GM21447 (cell line): Measurements from ENCODE around the gene EDNRB.
"Not testable (repeated sequence)": the region's sequence is repeated elsewhere in the genome, so short reads cannot be mapped to it uniquely, and the experiment has no call there.

Experiments
- ATAC-seq: cut with Tn5 transposase; IDR thresholded peaks from one replicate; pipeline ENCODE4 v1.9.1; 2021; ENCODE audit not compliant: unreplicated experiment

EDNRB gene

DNA sequence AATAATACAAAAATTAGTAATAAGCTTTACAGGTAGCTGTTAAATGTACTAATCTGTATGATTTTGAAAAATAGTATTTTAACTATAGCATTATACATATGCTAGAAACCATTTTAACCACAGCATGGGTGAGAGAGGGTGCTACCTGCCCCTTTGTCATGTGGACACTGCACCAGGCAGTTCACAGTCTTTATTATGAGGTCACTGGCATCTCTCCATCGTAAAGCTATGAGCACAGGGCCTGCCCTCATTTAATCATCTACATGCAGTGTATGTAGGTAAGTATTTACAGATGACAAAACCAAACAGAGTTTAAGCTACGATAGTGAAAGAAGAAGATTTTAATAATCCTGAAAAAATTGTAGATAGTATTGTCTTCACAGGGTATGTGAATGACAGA is 21.7 kb downstream of the EDNRB start:
- ATAC-seq, result no peak

DNA sequence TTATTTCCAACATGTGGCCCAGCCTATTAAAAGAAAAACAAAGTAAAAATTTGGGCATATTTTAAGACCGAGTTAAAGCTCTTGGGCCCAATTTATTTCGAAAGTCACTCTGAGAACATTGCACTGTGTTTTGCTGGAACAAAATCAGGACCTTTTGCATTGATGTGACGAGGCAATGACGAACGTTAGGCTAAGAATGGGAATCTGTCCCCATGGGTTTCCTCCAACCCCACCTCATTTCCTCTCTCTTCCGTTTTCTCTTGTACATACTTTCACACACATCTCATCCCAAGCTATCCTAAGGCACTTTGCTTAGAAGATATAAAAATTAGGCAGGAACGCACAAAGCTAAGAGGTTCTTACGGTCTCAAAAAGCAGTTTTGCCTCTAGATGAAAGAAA is 22.1 kb downstream of the EDNRB start:
- ATAC-seq, result no peak

DNA sequence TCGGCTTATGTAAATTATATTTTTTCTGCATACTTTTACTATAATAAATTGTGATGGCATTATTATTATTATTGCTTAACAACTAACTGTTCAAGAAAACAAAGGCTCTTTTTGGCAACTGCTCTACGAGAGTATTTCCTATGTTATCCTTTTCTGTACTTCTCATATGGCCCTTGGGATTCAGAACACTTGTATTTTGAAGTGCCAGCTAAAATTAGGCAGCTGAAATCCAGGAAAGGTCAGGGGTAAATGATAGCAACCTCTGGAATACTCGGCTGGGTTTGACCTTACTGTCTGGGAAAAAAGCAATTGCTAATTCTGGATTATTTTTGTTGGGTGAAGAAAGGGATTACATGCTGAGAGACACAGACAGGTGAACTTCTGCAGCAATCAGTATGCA is 23.9 kb downstream of the EDNRB start:
- no peak for ATAC-seq

DNA sequence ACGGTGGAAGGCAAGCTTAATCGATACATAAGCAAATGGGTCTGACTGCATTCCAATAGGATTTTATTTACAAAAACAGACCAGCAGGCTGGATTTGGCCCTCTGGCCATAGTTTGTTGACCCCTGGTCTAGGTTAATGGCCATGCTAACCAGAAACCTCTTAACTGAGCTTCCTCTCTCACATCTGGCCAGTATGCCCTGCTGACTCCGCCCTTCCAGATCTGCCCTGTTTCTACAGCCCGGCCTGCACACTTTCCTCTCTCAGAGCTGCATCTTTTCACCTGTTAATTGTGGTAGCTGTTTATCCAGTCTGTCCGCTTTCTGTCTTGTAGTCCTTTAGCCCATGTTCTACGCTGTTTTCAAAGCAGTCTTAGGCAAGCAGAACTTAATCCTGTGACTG is 25.6 kb downstream of the EDNRB start:
- ATAC-seq, result no peak

DNA sequence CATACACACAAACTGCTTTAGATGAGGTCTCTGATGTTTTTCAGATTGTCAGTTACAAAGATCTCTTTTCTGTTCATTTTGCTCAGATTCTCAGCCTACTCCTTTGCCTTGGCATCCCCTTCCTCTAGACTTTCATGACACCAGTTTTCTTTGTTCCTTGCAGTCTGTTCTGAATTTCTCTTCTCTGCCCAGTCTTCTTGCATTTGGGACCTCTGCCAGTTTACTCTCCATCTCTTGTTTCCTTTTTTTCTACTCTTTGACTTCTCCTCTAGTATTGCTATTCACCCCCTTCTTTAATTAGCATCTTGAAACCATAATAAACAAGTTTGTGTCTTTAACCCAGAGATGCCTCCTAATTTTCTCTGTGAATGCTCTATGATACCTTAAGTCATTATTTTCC is 26.1 kb downstream of the EDNRB start:
- no peak for ATAC-seq

DNA sequence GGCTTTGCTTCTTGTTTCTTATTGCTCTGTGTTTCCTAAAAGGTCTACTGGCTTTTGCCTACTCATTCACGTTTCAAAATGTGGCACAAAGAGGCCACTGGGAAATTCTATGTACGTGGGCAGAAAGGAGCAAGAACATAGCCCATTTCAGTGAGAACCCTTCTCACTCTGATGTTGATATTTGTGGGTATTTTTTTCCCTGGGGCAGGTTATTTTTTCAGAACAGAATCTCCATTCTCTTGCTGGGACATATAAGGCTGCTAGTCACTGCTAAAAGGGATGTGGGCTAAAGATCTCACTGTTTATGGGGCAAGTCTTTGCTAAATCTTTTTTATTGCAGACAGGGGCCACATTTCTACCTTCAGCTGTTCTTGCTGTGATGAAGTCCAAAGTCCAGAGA is 27.1 kb downstream of the EDNRB start:
- no peak for ATAC-seq

DNA sequence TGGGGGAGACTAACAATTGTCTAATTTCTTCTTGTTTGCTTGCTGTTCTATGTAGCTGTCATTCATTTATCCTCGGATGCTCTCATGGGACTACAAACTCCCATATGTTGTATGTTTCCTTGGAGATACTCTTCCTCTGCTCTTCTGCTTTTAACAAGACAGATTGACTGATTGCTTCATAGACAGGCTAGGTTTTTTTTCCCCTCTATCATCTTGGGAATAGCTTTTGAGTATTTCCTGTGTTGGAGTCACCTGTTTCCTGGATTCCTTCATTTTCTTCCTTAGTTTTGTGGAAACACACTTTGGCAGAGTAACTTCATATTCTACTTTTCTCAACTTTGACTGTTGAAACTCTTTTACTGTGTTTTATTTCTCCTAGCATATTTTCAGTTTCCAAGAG is 27.6 kb downstream of the EDNRB start:
- ATAC-seq, result no peak

DNA sequence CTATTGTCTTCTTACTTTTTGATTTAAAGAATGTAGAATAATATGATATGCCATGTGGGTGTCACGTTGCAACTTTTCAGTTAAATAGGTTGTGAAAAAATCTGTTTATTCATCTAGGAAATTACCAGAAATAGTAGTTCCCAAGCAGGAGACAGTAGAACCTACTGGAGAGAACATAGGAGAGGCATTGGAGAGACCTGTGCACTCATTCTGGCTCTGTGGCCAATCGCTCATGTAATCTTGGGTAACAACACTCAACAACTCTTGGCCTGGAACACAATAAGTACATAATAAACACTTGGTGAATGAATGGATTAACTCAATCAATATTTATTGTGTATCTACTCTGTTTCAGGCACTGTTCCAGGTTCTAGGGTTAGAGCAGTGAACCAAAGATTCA is 35.3 kb downstream of the EDNRB start:
- ATAC-seq, result no peak

DNA sequence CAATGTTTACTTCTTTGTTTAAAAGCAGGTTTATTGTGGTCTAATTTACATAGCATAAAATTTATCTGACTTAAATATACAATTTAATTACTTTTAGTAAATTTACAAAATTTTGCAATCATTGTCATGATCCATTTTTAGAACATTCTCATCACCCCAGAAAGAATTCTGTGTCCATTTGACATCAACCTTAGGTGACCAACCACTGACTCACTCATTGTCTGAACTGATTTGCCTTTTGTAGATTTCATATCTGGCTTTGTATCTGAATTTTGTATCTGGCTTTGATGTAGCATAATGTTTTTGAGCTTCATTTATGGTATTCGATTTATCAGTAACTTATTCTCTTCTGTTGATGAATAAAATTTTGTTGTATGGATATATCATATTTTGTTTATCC is 40.4 kb downstream of the EDNRB start:
- ATAC-seq, result no peak

DNA sequence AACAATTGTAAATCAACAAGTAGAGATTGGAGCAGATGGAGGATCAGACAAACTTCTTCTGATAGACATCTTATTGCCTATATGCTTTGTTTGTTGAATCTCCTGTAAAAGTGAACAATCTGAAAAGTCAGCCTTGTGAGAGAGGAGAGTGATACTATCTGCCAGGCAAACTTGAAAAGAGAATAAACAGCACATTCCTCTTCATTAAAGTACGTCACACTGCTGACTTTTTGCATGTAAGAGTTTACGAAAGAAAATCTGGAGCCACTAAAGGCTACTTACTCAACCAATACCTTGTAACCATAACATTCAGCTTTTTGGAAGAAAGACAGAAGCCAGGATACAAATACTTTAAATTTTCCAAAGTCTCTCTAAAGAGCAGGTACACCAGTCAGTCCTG is 42.5 kb downstream of the EDNRB start:
- ATAC-seq, result no peak

DNA sequence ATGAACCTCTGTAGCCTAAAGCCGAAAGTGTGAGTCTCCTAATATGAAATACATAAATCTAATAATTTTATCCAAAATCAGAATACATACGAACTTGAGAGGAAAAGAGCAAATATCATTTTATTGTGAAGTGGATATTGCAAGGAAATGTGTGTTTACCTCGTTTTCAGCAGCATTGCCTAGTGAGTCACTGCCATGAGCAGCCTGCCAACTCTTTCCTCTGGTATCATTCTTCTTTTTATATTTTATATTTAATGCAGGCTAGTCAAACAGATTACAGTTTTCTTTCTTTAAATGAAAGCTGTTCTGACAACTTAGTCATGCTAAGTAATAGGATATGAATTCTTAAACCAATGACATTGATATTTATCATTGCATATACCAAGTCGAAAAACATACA is 44.2 kb downstream of the EDNRB start:
- no peak for ATAC-seq

DNA sequence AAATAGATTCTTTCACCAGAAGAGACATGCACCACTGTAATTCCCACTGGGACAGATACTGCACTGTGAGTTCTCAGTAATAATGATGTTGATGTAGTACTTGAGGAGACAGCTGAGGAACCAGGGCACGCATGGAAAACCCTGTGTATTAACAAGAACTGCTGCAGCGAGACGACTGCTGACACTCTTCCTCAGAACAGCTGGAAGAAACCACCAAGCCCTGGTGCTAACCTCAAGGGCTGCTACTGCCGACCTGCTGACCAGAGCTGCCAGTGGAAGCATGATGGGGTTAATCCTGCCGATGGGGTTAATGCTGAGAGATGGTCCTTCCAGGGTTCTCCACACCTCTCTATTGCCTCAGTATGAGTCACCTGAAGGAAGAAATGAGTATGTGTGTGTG is 45.6 kb downstream of the EDNRB start:
- no peak for ATAC-seq

DNA sequence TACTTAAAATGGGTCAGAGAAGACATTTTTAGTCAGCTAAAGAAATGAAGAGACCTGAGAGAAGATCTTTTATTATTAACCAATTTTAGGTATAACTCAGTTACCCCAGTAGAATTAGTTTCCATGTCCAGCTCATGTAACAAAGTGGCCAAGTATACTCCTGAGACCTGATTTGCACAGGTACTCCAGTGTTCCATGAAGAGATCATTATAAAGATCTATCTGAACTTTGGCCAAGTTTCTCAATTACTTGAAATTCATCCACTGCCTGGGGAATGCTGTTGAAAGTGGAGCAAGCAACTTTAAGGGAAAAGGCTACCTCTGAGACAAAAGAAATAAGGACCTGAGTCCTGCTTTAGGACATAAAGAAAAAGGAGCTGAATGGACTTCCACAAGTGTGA is 47.0 kb downstream of the EDNRB start:
- ATAC-seq, result no peak

DNA sequence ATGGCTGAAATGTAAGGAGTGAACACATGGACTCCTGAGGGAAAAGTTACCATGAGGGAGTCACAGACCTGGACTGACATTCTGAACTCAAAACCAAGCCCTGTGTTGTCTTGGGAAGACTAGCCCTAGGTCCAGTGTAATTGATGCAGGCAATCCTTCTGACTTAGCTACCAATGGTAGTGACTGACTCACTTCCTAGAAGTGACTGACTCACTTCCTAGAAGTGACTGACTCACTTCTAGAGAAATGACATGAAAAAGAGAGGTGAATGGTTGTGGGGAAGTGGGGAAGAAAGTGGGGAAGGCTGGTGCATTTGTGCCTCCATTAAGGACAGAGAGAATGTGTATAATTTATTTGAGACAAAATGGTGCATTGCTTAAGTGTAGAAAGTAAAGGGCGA is 49.9 kb downstream of the EDNRB start:
- no peak for ATAC-seq

DNA sequence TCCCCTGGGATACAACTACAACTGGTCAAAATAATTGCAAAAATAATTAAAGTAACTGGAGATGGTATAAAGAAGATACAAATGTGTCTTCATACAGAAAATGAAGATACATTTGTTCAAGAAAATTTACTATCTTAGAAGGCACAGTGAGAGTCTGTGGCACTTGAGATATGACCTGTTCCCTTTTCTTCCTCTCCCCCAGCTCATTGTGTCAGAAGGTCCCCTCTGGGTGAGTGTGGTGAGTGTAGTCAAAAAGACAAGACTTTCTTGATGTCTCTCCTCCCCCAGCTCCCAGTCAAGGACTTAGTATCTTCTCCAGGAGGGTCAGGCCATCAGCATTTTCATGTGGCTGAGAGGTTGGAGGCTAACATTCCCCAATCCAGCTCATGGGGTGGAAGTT is 51.7 kb downstream of the EDNRB start:
- ATAC-seq, result no peak

DNA sequence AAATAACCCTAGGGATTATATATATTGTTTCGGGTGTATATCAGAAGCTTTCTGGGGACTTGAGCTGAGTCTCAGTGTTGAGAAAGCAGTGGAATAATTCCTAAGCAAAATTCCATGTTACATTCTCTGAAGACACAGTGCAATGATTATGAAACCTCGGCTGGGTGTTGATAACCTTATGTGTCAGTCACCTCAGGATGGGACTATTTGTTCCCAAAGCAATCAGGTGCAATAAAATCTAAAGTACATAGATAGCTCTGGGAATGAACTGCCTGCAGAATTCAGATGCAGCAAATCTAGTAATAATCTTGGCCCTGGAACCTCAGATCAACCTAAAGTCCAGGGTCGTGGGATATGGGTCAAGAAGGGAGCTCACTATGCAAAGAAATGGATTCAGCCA is 53.0 kb downstream of the EDNRB start:
- ATAC-seq, result no peak

DNA sequence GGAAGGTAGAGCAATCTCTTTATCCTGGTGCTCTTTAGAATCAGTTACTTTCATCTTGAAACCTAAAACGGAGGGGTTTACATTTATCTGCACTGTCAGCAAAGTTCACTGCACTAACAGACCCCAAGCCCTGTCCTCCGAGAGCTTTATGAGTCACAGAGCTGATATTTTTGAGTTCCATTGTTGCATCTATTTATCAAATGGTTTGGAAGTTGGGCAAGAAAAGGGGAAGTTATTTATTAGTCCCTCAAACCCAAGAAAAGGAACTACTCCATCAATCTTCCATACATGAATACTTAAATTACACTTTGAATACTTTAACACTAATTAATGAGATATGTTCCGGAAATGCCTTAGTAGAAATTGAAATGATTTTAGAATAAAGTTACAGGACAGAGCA is 55.5 kb downstream of the EDNRB start:
- no peak for ATAC-seq

DNA sequence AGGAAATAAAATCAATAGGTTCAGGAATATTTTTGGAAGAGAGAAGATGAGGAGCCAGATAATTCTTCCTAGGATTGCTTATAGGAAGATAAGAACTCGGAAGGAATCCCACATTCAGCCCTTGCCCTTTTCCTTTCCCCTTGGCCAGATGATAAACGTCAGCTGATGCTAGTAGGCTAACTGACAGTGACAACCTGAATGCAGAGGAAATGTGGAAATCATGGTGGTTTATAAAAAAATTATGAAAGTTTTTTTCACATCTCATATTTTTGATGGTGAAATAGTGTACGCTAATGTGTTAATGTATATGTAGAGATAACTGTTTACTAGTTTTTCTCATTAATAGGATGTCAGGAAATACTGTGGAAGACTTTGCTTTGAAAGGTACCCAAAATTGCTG is 56.9 kb downstream of the EDNRB start:
- no peak for ATAC-seq

DNA sequence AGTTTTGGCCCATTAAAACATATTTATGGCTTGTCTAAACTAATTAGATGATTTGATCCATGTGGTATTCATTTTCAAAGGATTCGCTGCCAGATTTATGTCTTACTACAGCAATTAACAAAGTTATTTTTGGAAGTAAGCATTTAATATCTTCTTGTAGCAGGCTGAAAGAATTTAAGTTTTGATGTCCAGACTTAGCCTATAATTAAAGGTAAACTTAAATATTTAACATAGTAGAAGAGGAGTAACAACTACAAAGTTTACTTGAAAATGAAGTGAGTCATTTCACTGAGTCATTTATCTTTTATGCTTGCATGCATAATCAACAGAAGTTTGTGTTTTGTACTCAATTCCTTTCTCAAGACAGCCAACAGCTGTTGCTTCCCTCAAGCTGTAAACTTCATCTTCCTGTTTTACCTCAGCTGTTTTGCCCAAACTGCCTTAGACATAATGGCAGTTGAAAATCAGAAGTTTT is 58.1 kb downstream of the EDNRB start:
- ATAC-seq, result no peak

DNA sequence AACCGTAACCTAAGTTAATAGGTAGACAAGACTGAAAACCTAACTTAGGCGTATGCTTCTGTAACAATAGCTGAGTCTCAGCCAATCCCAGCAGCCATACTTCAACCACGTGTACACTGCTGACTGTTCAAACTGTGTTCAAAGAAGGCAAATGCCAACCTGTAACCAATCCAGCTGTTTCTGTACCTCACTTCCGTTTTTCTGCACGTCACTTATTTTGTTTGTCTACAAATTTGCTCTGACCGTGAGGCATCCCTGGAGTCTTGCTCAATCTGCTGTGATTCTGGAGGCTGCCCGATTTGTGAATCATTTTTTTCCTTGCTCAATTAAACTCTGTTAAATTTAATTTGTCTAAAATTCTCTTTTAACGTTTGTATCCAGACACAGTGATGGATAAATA is 59.2 kb downstream of the EDNRB start:
- no peak for ATAC-seq

DNA sequence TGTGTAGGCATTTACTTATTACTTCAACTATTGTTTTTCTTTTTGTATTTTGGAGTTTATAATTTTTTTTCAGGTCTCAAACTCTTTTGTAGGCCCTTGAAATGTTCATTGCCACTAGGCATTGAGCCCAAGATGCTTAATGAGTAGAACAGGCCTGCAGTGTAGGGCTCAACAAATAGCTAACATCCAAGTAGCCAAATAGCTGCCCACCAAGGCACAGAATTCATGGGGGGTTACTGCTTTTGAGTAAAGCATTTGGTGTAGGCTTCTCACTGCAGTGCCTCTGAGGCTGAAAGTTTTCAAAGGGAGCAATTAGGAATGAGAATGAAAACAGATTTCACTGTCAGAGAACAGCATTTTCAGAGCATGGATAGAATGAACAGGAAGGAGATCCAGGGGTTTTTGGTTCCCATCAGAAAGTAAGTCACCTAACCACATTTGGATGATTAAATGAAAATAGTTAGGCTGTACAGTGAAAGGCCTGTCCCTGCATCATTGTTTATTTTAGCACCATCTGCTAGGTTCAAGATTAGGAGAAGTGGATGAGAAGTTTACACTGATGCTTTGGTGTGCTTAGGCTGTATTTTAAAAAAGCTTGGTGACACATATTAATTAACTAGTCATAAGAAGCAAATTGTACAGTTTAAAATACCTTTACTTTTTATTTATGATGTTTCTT is 61.0 kb downstream of the EDNRB start:
- ATAC-seq, result no peak

DNA sequence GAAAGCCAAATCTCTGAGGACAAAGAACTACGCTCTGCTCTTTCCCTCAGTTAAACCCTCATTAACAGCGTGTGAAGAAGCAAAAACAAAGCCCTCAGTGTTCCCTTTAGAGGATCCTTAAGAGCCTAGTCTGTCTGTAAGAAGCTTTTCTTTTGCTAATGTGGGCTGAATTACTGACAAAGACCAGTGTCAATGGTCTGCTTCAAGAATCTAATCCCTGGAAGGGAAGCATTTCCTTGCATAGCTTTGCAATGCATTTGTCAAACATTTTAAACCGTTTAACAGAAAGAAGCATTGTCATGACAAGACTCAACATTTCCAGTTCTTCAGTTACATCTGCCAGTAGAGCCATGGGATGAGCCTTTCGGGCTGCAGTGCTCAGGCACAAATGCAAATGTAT is 64.9 kb downstream of the EDNRB start:
- no peak for ATAC-seq

DNA sequence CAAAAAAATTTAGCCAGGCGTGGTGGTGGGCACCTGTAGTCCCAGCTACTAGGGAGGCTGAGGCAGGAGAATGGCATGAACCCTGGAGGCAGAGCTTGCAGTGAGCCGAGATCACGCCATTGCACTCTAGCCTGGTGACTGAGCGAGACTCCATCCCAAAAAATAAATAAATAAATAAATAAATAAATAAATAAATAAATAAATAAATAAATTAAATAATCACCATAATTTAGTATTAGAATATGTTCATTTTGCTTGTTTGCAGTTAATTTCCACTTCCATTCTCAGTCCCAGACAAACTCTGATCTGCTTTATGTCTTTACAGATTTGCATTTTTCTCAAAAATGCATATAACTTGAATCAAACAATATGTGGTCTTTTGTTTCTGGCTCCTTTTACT is 70.6 kb downstream of the EDNRB start:
- not testable (repeated sequence) for ATAC-seq

DNA sequence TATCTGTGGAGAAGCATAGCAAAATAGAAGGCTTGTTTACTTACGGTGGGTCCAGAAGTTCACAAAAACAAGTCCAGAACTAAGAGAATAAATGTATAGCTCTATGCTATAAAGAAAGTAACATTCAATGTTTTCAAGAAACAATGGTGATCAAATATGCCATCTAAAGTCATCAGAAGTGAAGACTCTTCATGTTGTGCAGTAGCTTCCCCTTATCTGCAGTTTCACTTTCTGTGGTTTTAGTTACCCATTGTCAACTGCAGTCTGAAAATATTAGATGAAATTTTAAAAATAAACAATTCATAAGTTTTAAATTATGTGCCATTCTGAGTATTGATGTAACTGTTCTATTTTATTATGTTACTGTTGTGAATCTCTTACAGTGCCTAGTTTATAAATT is 72.5 kb downstream of the EDNRB start:
- ATAC-seq, result peak; percentile 74
